ENCODE results near the gene CENPM. TPM values are rescaled to one million over a fixed set of nuclear protein-coding genes. Genes with fewer than 3 reads are reported as not detected.

CENPM gene
- total and polyA plus RNA-seq, 2 experiments from 2014 or later = 50.0 to 61.6 TPM

DNA sequence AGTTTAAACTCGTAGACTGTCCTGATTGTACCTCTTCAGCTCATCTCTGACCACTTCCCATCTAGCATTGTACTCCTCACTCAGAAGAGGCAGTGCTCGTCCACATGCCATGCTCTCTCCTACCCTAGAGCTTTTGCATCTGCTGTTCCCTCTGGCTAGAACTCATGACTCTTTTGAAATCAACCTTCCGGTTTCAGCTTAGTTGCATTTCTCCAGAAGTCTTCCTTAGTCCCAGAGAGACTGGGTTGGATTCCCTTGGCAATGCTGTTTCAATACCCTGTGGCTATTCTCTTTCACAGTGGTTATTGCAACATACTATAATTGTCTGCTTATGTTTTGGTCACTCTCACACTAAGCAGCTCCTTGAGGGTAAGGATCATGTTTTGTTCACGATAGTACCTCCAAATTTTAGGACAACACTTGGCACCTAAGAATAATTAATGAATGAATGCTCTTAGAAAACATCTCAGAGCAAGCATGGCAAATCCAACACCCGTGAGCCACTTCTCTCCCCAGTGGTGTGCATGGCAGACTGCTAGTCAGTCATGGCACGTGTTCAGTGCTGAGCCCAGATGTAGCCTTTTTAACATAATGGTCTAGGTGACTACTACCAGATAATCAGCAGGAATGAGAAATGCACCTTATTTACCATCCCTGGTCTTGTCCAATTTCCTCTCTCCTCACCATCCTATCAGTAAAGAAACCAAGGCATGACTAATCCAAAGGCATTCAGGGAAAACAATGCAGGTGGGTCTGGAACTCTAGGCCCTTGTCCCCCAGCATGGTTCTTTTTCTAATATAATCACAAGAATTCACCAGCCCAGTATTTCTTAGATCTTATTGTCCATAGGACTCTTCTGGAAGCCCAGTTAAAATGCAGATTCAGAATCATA lies 36.8 kb upstream of the CENPM start (continued):
- TF ChIP-seq, protein P1, sequence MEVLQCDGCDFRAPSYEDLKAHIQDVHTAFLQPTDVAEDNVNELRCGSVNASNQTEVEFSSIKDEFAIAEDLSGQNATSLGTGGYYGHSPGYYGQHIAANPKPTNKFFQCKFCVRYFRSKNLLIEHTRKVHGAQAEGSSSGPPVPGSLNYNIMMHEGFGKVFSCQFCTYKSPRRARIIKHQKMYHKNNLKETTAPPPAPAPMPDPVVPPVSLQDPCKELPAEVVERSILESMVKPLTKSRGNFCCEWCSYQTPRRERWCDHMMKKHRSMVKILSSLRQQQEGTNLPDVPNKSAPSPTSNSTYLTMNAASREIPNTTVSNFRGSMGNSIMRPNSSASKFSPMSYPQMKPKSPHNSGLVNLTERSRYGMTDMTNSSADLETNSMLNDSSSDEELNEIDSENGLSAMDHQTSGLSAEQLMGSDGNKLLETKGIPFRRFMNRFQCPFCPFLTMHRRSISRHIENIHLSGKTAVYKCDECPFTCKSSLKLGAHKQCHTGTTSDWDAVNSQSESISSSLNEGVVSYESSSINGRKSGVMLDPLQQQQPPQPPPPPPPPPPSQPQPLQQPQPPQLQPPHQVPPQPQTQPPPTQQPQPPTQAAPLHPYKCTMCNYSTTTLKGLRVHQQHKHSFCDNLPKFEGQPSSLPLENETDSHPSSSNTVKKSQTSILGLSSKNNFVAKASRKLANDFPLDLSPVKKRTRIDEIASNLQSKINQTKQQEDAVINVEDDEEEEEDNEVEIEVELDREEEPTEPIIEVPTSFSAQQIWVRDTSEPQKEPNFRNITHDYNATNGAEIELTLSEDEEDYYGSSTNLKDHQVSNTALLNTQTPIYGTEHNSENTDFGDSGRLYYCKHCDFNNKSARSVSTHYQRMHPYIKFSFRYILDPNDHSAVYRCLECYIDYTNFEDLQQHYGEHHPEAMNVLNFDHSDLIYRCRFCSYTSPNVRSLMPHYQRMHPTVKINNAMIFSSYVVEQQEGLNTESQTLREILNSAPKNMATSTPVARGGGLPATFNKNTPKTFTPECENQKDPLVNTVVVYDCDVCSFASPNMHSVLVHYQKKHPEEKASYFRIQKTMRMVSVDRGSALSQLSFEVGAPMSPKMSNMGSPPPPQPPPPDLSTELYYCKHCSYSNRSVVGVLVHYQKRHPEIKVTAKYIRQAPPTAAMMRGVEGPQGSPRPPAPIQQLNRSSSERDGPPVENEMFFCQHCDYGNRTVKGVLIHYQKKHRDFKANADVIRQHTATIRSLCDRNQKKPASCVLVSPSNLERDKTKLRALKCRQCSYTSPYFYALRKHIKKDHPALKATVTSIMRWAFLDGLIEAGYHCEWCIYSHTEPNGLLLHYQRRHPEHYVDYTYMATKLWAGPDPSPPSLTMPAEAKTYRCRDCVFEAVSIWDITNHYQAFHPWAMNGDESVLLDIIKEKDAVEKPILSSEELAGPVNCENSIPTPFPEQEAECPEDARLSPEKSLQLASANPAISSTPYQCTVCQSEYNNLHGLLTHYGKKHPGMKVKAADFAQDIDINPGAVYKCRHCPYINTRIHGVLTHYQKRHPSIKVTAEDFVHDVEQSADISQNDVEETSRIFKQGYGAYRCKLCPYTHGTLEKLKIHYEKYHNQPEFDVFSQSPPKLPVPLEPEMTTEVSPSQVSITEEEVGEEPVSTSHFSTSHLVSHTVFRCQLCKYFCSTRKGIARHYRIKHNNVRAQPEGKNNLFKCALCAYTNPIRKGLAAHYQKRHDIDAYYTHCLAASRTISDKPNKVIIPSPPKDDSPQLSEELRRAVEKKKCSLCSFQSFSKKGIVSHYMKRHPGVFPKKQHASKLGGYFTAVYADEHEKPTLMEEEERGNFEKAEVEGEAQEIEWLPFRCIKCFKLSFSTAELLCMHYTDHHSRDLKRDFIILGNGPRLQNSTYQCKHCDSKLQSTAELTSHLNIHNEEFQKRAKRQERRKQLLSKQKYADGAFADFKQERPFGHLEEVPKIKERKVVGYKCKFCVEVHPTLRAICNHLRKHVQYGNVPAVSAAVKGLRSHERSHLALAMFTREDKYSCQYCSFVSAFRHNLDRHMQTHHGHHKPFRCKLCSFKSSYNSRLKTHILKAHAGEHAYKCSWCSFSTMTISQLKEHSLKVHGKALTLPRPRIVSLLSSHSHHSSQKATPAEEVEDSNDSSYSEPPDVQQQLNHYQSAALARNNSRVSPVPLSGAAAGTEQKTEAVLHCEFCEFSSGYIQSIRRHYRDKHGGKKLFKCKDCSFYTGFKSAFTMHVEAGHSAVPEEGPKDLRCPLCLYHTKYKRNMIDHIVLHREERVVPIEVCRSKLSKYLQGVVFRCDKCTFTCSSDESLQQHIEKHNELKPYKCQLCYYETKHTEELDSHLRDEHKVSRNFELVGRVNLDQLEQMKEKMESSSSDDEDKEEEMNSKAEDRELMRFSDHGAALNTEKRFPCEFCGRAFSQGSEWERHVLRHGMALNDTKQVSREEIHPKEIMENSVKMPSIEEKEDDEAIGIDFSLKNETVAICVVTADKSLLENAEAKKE (CRISPR knock-in tag; IDR thresholded peaks at IDR 0.05) = no peak
- TF ChIP-seq, protein P2, sequence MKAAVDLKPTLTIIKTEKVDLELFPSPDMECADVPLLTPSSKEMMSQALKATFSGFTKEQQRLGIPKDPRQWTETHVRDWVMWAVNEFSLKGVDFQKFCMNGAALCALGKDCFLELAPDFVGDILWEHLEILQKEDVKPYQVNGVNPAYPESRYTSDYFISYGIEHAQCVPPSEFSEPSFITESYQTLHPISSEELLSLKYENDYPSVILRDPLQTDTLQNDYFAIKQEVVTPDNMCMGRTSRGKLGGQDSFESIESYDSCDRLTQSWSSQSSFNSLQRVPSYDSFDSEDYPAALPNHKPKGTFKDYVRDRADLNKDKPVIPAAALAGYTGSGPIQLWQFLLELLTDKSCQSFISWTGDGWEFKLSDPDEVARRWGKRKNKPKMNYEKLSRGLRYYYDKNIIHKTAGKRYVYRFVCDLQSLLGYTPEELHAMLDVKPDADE (IDR thresholded peaks at IDR 0.05) = no peak
- TF ChIP-seq, protein P3, sequence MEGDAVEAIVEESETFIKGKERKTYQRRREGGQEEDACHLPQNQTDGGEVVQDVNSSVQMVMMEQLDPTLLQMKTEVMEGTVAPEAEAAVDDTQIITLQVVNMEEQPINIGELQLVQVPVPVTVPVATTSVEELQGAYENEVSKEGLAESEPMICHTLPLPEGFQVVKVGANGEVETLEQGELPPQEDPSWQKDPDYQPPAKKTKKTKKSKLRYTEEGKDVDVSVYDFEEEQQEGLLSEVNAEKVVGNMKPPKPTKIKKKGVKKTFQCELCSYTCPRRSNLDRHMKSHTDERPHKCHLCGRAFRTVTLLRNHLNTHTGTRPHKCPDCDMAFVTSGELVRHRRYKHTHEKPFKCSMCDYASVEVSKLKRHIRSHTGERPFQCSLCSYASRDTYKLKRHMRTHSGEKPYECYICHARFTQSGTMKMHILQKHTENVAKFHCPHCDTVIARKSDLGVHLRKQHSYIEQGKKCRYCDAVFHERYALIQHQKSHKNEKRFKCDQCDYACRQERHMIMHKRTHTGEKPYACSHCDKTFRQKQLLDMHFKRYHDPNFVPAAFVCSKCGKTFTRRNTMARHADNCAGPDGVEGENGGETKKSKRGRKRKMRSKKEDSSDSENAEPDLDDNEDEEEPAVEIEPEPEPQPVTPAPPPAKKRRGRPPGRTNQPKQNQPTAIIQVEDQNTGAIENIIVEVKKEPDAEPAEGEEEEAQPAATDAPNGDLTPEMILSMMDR (conservative IDR thresholded peaks at IDR 0.05; ENCODE audit: low read depth in 2 of 2) = no peak
- TF ChIP-seq ZNF331 (CRISPR knock-in tag; IDR thresholded peaks at IDR 0.05; ENCODE audit: low read depth) (no peak), JUNB (IDR thresholded peaks at IDR 0.05; ENCODE audit: unreplicated experiment) (no peak), CREB1 (CRISPR knock-in tag; IDR thresholded peaks at IDR 0.05; ENCODE audit: low read depth) (no peak), STAT1 (IDR thresholded peaks at IDR 0.05; ENCODE audit: unreplicated experiment) (no peak), EZH2phosphoT487 (IDR thresholded peaks at IDR 0.05; ENCODE audit: unreplicated experiment) (no peak), NANOG (IDR thresholded peaks at IDR 0.05; ENCODE audit: borderline replicate concordance) (no peak)

All from GM23338 (cell line).